ENCODE results near the gene EYS. TPM values are rescaled to one million over a fixed set of nuclear protein-coding genes. Genes with fewer than 3 reads are reported as not detected.
"Not testable (repeated sequence)": the region's sequence is repeated elsewhere in the genome, so short reads cannot be mapped to it uniquely, and the experiment has no call there.

EYS gene
- total and polyA plus RNA-seq, 2 donors from 2014 or later: not detected

DNA sequence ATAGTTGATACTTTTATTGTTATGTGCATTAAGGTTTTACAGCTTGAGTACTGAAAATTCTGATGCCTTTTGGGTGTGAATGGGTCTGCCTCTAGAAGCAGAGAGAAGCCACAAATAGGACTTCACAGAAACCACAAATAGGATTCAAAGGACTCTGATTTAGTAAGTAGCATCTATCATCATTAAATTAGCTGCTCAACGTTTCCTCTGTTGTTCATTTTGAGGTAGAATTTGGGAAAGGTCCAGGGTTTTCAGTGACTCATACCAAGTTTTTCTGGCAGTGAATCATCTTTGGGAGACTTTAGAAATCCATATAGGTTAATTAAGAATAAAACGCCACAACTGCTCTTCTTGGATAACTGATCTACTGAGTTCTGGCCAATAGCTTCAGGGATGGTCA lies 1966.3 kb downstream of the EYS start:
- Histone ChIP-seq H3K27me3 (ENCODE audit: control insufficient read depth, insufficient read depth, low read length) (no peaks in the 10 kb centered on the region), H3K27ac (ENCODE audit: low read depth in 2 of 2, low read length in 2 of 2) (no peak overlapping the region), H3K4me3 (ENCODE audit: low read length in 3 of 3) (no peak overlapping the region), H3K9me3 (ENCODE audit: control insufficient read depth in 2 of 3, insufficient read depth in 1 of 3, low read length in 3 of 3) (no peaks in the 10 kb centered on the region), H3K36me3 (ENCODE audit: control insufficient read depth in 2 of 3, insufficient read depth in 3 of 3, low read length in 3 of 3) (no peaks in the 10 kb centered on the region), H3K9ac (ENCODE audit: low read length in 3 of 3) (no peak overlapping the region), H3K4me1 (ENCODE audit: control insufficient read depth in 2 of 3, insufficient read depth in 2 of 3, low read depth in 1 of 3, low read length in 3 of 3) (no peaks in the 10 kb centered on the region)
- FAIRE-seq (no peak), DNase-seq (no peak)
- TF ChIP-seq, protein P1, sequence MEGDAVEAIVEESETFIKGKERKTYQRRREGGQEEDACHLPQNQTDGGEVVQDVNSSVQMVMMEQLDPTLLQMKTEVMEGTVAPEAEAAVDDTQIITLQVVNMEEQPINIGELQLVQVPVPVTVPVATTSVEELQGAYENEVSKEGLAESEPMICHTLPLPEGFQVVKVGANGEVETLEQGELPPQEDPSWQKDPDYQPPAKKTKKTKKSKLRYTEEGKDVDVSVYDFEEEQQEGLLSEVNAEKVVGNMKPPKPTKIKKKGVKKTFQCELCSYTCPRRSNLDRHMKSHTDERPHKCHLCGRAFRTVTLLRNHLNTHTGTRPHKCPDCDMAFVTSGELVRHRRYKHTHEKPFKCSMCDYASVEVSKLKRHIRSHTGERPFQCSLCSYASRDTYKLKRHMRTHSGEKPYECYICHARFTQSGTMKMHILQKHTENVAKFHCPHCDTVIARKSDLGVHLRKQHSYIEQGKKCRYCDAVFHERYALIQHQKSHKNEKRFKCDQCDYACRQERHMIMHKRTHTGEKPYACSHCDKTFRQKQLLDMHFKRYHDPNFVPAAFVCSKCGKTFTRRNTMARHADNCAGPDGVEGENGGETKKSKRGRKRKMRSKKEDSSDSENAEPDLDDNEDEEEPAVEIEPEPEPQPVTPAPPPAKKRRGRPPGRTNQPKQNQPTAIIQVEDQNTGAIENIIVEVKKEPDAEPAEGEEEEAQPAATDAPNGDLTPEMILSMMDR (IDR thresholded peaks at IDR 0.05; ENCODE audit: borderline replicate concordance, extremely low read depth, insufficient read depth): no peak
- intact Hi-C loops (cut with DNase I): no loop called here

DNA sequence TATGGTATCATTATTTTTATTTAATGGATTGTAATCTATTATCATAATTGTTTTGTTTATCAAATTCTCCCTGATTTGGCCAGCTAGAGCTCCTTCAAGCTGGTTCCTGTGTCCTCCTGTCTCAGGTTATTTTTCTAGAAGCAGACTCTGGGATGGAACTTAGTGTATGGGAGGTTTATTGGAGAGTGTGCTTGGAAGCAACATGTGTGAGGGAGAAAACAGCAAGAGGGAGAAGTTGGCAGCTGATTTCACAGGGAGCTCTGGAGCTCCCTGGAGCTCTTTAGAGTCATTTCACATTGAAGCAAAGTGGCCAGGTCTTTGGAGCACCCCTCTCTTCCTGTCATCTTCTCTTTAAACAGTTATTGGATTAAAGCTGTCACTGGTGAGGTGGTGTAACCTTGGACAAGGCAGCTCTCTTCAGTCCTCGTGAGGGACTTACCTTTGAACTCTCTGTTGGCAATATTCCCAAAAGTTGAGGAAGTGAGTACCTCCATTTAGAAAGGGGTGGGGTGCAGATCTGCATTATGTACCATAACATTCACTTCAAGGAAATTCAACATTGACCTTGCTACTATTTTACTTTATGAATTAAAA lies 1967.8 kb downstream of the EYS start:
- FAIRE-seq (no peak), DNase-seq (no peak)
- Histone ChIP-seq H3K4me1 (ENCODE audit: control insufficient read depth in 2 of 3, insufficient read depth in 2 of 3, low read depth in 1 of 3, low read length in 3 of 3) (no peaks in the 10 kb centered on the region), H3K27ac (ENCODE audit: low read depth in 2 of 2, low read length in 2 of 2) (no peak overlapping the region), H3K27me3 (ENCODE audit: control insufficient read depth, insufficient read depth, low read length) (no peaks in the 10 kb centered on the region), H3K9me3 (ENCODE audit: control insufficient read depth in 2 of 3, insufficient read depth in 1 of 3, low read length in 3 of 3) (no peaks in the 10 kb centered on the region), H3K36me3 (ENCODE audit: control insufficient read depth in 2 of 3, insufficient read depth in 3 of 3, low read length in 3 of 3) (no peaks in the 10 kb centered on the region), H3K9ac (ENCODE audit: low read length in 3 of 3) (no peak overlapping the region), H3K4me3 (ENCODE audit: low read length in 3 of 3) (no peak overlapping the region)
- intact Hi-C loops (cut with DNase I): no loop called here
- TF ChIP-seq, protein P1 (IDR thresholded peaks at IDR 0.05; ENCODE audit: borderline replicate concordance, extremely low read depth, insufficient read depth): no peak

DNA sequence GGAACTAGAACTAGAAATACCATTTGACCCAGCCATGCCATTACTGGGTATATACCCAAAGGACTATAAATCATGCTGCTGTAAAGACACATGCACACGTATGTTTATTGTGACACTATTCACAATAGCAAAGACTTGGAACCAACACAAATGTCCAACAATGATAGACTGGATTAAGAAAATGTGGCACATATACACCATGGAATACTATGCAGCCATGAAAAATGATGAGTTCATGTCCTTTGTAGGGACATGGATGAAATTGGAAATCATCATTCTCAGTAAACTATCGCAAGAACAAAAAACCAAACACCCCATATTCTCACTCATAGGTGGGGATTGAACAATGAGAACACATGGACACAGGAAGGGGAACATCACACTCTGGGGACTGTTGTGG lies 1968.8 kb downstream of the EYS start:
- H3K4me3 ChIP-seq (ENCODE audit: low read length in 3 of 3); H3K4me1 ChIP-seq (ENCODE audit: control insufficient read depth in 2 of 3, insufficient read depth in 2 of 3, low read depth in 1 of 3, low read length in 3 of 3); H3K27ac ChIP-seq (ENCODE audit: low read depth in 2 of 2, low read length in 2 of 2); H3K9ac ChIP-seq (ENCODE audit: low read length in 3 of 3); H3K36me3 ChIP-seq (ENCODE audit: control insufficient read depth in 2 of 3, insufficient read depth in 3 of 3, low read length in 3 of 3); FAIRE-seq; intact Hi-C loops (cut with DNase I); DNase-seq; H3K9me3 ChIP-seq (ENCODE audit: control insufficient read depth in 2 of 3, insufficient read depth in 1 of 3, low read length in 3 of 3); H3K27me3 ChIP-seq (ENCODE audit: control insufficient read depth, insufficient read depth, low read length): not testable (repeated sequence)

DNA sequence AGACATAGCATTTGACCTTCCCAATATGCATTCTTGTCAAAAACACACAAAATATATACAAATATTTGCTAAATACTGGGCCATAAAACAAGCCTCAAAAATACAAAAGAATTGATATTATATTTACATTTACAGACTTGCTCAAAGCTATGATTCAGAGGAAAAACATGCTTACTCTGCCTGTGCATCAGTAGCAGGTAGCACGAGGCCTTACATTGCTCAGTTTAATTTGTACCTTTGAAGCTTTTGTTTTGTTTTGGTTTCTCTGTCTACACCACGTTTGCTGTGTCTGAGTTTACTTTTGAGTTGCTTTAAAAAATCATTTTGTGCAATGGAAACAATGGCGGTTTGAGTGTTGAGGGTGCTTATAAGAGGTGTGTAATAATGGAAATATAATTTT lies 1972.1 kb downstream of the EYS start:
- intact Hi-C loops (cut with DNase I): no loop called here
- FAIRE-seq: no peak

More for the DNA sequence above, 1972.1 kb downstream of the EYS start:
- no peaks in the 10 kb centered on the region for H3K36me3 ChIP-seq (ENCODE audit: control insufficient read depth in 2 of 3, insufficient read depth in 3 of 3, low read length in 3 of 3)
- no peaks in the 10 kb centered on the region for H3K4me1 ChIP-seq (ENCODE audit: control insufficient read depth in 2 of 3, insufficient read depth in 2 of 3, low read depth in 1 of 3, low read length in 3 of 3)
- no peak for DNase-seq
- H3K9ac ChIP-seq (ENCODE audit: low read length in 3 of 3): no peak overlapping the region
- no peak overlapping the region for H3K4me3 ChIP-seq (ENCODE audit: low read length in 3 of 3)
- no peak overlapping the region for H3K27ac ChIP-seq (ENCODE audit: low read depth in 2 of 2, low read length in 2 of 2)
- TF ChIP-seq, protein P1 (IDR thresholded peaks at IDR 0.05; ENCODE audit: borderline replicate concordance, extremely low read depth, insufficient read depth): no peak
- H3K9me3 ChIP-seq (ENCODE audit: control insufficient read depth in 2 of 3, insufficient read depth in 1 of 3, low read length in 3 of 3): no peaks in the 10 kb centered on the region
- no peaks in the 10 kb centered on the region for H3K27me3 ChIP-seq (ENCODE audit: control insufficient read depth, insufficient read depth, low read length)

All from kidney (tissue), 14 donors.